Stomach (tissue), 9 donors: ENCODE results near the gene RSPH3. TPM values are rescaled to one million over a fixed set of nuclear protein-coding genes. Genes with fewer than 3 reads are reported as not detected.

Source experiments
- DNase-seq, 2 donors: peaks; one replicate each; pipeline versions ENCODE4 v3.0.0 to v3.0.0-alpha.2; 2013 to 2019
- H3K27ac ChIP-seq, 5 donors: fragments of 200-600 bp in 4 of 5; sonication (generic) in 4 of 5; one replicate each; pipeline ENCODE4 v1.5.1; 2013 to 2019; ENCODE audit warnings: mild to moderate bottlenecking in 1 of 5, moderate library complexity in 1 of 5
- H3K27me3 ChIP-seq, 3 donors: fragments of 200-600 bp; sonication (generic); one replicate each; pipeline ENCODE4 v1.5.1; 2017 to 2019; ENCODE audit warnings: mixed run types in 1 of 3
- H3K36me3 ChIP-seq, 4 donors: fragments of 200-600 bp; sonication (generic); 1 replicate in 3 of 4; 2 replicates in 1 of 4; pipeline ENCODE4 v1.5.1; 2016 to 2019
- H3K4me1 ChIP-seq, 4 donors: fragments of 200-600 bp; sonication (generic); one replicate each; pipeline ENCODE4 v1.5.1; 2016 to 2019
- H3K4me3 ChIP-seq, 4 donors: fragments of 200-600 bp; sonication (generic) in 3 of 4; one replicate each; pipeline ENCODE4 v1.5.1; 2016 to 2019; ENCODE audit warnings: mild to moderate bottlenecking in 1 of 4
- H3K9me3 ChIP-seq, 4 donors: fragments of 200-600 bp; sonication (generic); one replicate each; pipeline ENCODE4 v1.5.1; 2016 to 2019
- CTCF ChIP-seq, 7 experiments: fragments of 450-650 bp in 4 of 7; fragments of 200-600 bp in 3 of 7; sonication (generic) in 3 of 7; IDR thresholded peaks; one replicate each; pipeline ENCODE4 v1.5.1; 2016 to 2019; ENCODE audit warnings: antibody characterized with exemption in 7 of 7, control low read depth in 2 of 7, mild to moderate bottlenecking in 1 of 7
- EP300 ChIP-seq: sonication (generic); formaldehyde crosslinking; IDR thresholded peaks from one replicate; pipeline ENCODE4 v1.6.1; 2017; ENCODE audit warnings: antibody characterized with exemption
- POLR2A ChIP-seq, 4 donors: fragments of 450-650 bp; IDR thresholded peaks; one replicate each; pipeline ENCODE4 v1.6.1; 2016; ENCODE audit warnings: antibody characterized with exemption in 4 of 4, control low read depth in 2 of 4, mild to moderate bottlenecking in 1 of 4, moderate library complexity in 1 of 4
- POLR2AphosphoS5 ChIP-seq, 3 donors: sonication (generic); formaldehyde crosslinking; IDR thresholded peaks; one replicate each; pipeline ENCODE4 v1.6.1; 2016; ENCODE audit warnings: antibody characterized with exemption in 3 of 3
- WGBS, 5 donors: extraction: QIAGEN DNeasy Blood & Tissue Kit in 3 of 5; methylation state at CpG; one replicate each; pipeline versions ENCODE4 v1.1.5 to v1.1.7; 2013 to 2018; 5-methylcytosine and 5-hydroxymethylcytosine counted together
- intact Hi-C: fragments of 100-400 bp; cut with DNase I; formaldehyde crosslinking; loops from one replicate; pipeline ENCODE4 v1.15.1; 2023; ENCODE audit warnings: low total_unique reads
- polyA plus RNA-seq, 3 donors: library from polyadenylated mRNA; stranded (reverse); fragments of 200-250 nt; gene quantifications; one replicate each; pipeline ENCODE4 v1.2.3, GENCODE V29; 2013
- total RNA-seq, 5 donors: library from RNA; depleted of rRNA; stranded (reverse); fragments of >200 nt; gene quantifications; one replicate each; pipeline versions ENCODE4 v1.1.0 to v1.2.3, GENCODE V29; 2014 to 2016
- donor health status: healthy with polysubstance abuse.
- donor health status: Bipolar disorder and iron deficiency.
- donor health status: healthy.

Gene RSPH3
- total and polyA plus RNA-seq, 8 donors = 2.3 to 89.3 (median 5.9) TPM

- WGBS, 5 donors = 96 to 100% (median 96%) methylated on average over 1 of the region's 1 CpG
- H3K27me3 ChIP-seq = no peaks in the 10 kb centered on the region
- no peak for DNase-seq
- peaks cover 0 to 26% (median 11%) of the 10 kb centered on the region in 4 donors for H3K36me3 ChIP-seq
- no peaks in the 10 kb centered on the region for H3K4me1 ChIP-seq
- H3K4me3 ChIP-seq = no peak overlapping the region
- TF ChIP-seq EP300 (no peak), CTCF (IDR thresholded peaks at IDR 0.05) (no peak), POLR2A (IDR thresholded peaks at IDR 0.05) (no peak), POLR2AphosphoS5 (IDR thresholded peaks at IDR 0.05) (no peak)
- peaks cover 0 to 6% (median 0%) of the 10 kb centered on the region in 4 donors for H3K9me3 ChIP-seq
- intact Hi-C loops = no loop called here
- H3K27ac ChIP-seq = no peak overlapping the region
Measured at GRCh38 chr6:158988477-158988876, 11.5 kb downstream of the RSPH3 start.

GRCh38 chr6:158987657-158988056, 12.3 kb downstream of the RSPH3 start:
- H3K4me3 ChIP-seq = no peak overlapping the region
- no peaks in the 10 kb centered on the region for H3K4me1 ChIP-seq
- TF ChIP-seq CTCF (IDR thresholded peaks at IDR 0.05) (no peak), POLR2AphosphoS5 (IDR thresholded peaks at IDR 0.05) (no peak)
- H3K36me3 ChIP-seq = peaks cover 0 to 21% (median 6%) of the 10 kb centered on the region in 4 donors
- peaks cover 0 to 6% (median 0%) of the 10 kb centered on the region in 4 donors for H3K9me3 ChIP-seq
- no peak overlapping the region for H3K27ac ChIP-seq
- no peak for DNase-seq
- 88 to 100% (median 94%) methylated on average over 1 of the region's 1 CpG for WGBS, 5 donors
- intact Hi-C loops = no loop called here
- H3K27me3 ChIP-seq = no peaks in the 10 kb centered on the region

GRCh38 chr6:158978757-158979156, 21.2 kb downstream of the RSPH3 start:
- Histone ChIP-seq H3K36me3 (peaks cover 0 to 73% (median 65%) of the 10 kb centered on the region in 4 donors), H3K9me3 (no peaks in the 10 kb centered on the region), H3K4me1 (no peaks in the 10 kb centered on the region), H3K27me3 (no peaks in the 10 kb centered on the region), H3K4me3 (no peak overlapping the region), H3K27ac (no peak overlapping the region)
- TF ChIP-seq POLR2AphosphoS5 (IDR thresholded peaks at IDR 0.05) (no peak), CTCF (IDR thresholded peaks at IDR 0.05) (no peak), EP300 (no peak), POLR2A (IDR thresholded peaks at IDR 0.05) (no peak)
- WGBS, 5 donors = 94 to 97% (median 97%) methylated on average over 3 of the region's 3 CpGs
- intact Hi-C loops = no loop called here
- no peak for DNase-seq

- no peak for DNase-seq
- no peak overlapping the region for H3K4me3 ChIP-seq
- intact Hi-C loops = no loop called here
Measured at GRCh38 chr6:158977382-158977781, 22.6 kb downstream of the RSPH3 start.

More at GRCh38 chr6:158977382-158977781, 22.6 kb downstream of the RSPH3 start:
- Histone ChIP-seq H3K9me3 (no peaks in the 10 kb centered on the region), H3K27ac (no peak overlapping the region), H3K4me1 (peaks cover 0 to under 1% (median 0%) of the 10 kb centered on the region in 4 donors), H3K27me3 (no peaks in the 10 kb centered on the region), H3K36me3 (peaks cover 0 to 74% (median 68%) of the 10 kb centered on the region in 4 donors)
- 83 to 95% (median 87%) methylated on average over 3 of the region's 3 CpGs for WGBS, 5 donors
- no peak for TF ChIP-seq CTCF (IDR thresholded peaks at IDR 0.05)
